GM12878 (cell line): ENCODE data around the gene KCNN1. TPM values are rescaled to one million over a fixed set of nuclear protein-coding genes. Genes with fewer than 3 reads are reported as not detected.

Source experiments
- ATAC-seq: fragments of 200-7000 bp; cut with Tn5 transposase; 3 replicates; pipeline ENCODE4 v1.9.1; 2020; ENCODE audit warnings: mild to moderate bottlenecking, moderate library complexity
- BruUV-seq: library from RNA; stranded (reverse); fragments of 400-500 nt; replicated peaks from 2 replicates; lab custom pipeline; 2021; lab: Mats Ljungman, UMichigan
- CTCF ChIA-PET: fragments of 300-600 bp; sonication (Branson Sonifier 250); formaldehyde crosslinking; extraction: SDS; loops from one replicate; lab custom pipeline; 2021; ENCODE audit warnings: inconsistent platforms; lab: Yijun Ruan, JAX
- POLR2A ChIA-PET: fragments of 350-600 bp; formaldehyde crosslinking; extraction: SDS; loops from one replicate; lab custom pipeline; 2021; ENCODE audit warnings: inconsistent platforms; lab: Charles Lee
- RAD21 ChIA-PET: fragments of 300-600 bp; sonication (Branson Sonifier 250); formaldehyde crosslinking; loops from one replicate; lab custom pipeline; 2023; ENCODE audit warnings: antibody characterized with exemption; ENCODE audit not compliant: unreplicated experiment; lab: Charles Lee
- SMC1A ChIA-PET: fragments of 300-600 bp; sonication (Branson Sonifier 250); formaldehyde crosslinking; loops from one replicate; lab custom pipeline; 2023; ENCODE audit not compliant: unreplicated experiment, uncharacterized antibody; lab: Charles Lee
- DNase-seq: peaks from one replicate; pipeline ENCODE4 v3.0.0-alpha.2; 2011; ENCODE audit warnings: low read depth, low spot score
- FAIRE-seq: peaks from 3 replicates; lab custom pipeline; 2011; peaks lifted over from hg19 to GRCh38; lab: Jason Lieb, UNC
- H2AFZ ChIP-seq: 2 replicates; pipeline ENCODE4 v1.6.0; 2011; ENCODE audit warnings: low read depth, low read length, control low read depth; ENCODE audit not compliant: control insufficient read depth
- H3K27ac ChIP-seq: 2 replicates; pipeline ENCODE4 v1.5.1; 2011; ENCODE audit warnings: control low read depth; ENCODE audit not compliant: control insufficient read depth, insufficient read depth
- H3K27me3 ChIP-seq, 2 experiments: replicated peaks in 1 of 2; 2 replicates each; pipeline versions ENCODE4 v1.6.0 to v1.6.1; 2011; ENCODE audit warnings: low read length in 1 of 2; ENCODE audit not compliant: control insufficient read depth in 2 of 2, insufficient read depth in 2 of 2
- H3K36me3 ChIP-seq, 2 experiments: 2 replicates each; pipeline ENCODE4 v1.5.1; 2011; ENCODE audit warnings: low read length in 1 of 2; ENCODE audit not compliant: control insufficient read depth in 2 of 2, insufficient read depth in 2 of 2
- H3K4me1 ChIP-seq: 2 replicates; pipeline ENCODE4 v1.6.1; 2011; ENCODE audit warnings: mild to moderate bottlenecking, low read length, moderate library complexity, mixed read lengths; ENCODE audit not compliant: control insufficient read depth, insufficient read depth
- H3K4me2 ChIP-seq: 2 replicates; pipeline ENCODE4 v1.6.0; 2011; ENCODE audit warnings: control low read depth; ENCODE audit not compliant: control insufficient read depth, insufficient read depth
- H3K4me3 ChIP-seq: fragments of 200-600 bp; sonication (generic); 2 replicates; pipeline ENCODE4 v1.5.1; 2016
- H3K79me2 ChIP-seq: 2 replicates; pipeline ENCODE4 v1.6.0; 2011; ENCODE audit warnings: low read length; ENCODE audit not compliant: control insufficient read depth, insufficient read depth
- H3K9ac ChIP-seq: 2 replicates; pipeline ENCODE4 v1.8.0; 2011; ENCODE audit warnings: low read length, control low read depth, mixed read lengths; ENCODE audit not compliant: control insufficient read depth, insufficient read depth
- H3K9me3 ChIP-seq: replicated peaks from 3 replicates; pipeline ENCODE4 v1.5.1; 2011; ENCODE audit warnings: mild to moderate bottlenecking, low read length; ENCODE audit not compliant: control insufficient read depth, insufficient read depth
- H4K20me1 ChIP-seq: 2 replicates; pipeline ENCODE4 v1.6.0; 2011; ENCODE audit not compliant: control insufficient read depth, insufficient read depth
- EED ChIP-seq: sonication (generic); IDR thresholded peaks from 2 replicates; pipeline ENCODE4 v1.6.1; 2016; ENCODE audit warnings: antibody characterized with exemption, low read depth
- KLF5 ChIP-seq: fragments of 450-650 bp; IDR thresholded peaks from 2 replicates; pipeline ENCODE4 v1.6.1; 2014; ENCODE audit warnings: mild to moderate bottlenecking; ENCODE audit not compliant: partially characterized antibody
- MEF2B ChIP-seq: fragments of 450-650 bp; IDR thresholded peaks from 2 replicates; pipeline ENCODE4 v1.6.1; 2018; ENCODE audit warnings: mild to moderate bottlenecking, moderate library complexity; ENCODE audit not compliant: partially characterized antibody, poor library complexity, severe bottlenecking
- POLR2AphosphoS2 ChIP-seq: IDR thresholded peaks from 2 replicates; pipeline ENCODE4 v1.6.1; 2011; ENCODE audit warnings: low read depth, mild to moderate bottlenecking, low read length, improper control_type of control experiment, moderate library complexity
- RFX5 ChIP-seq: IDR thresholded peaks from 2 replicates; pipeline ENCODE4 v1.6.1; 2011; ENCODE audit warnings: low read depth, low read length, improper control_type of control experiment
- SIN3A ChIP-seq: IDR thresholded peaks from 2 replicates; pipeline ENCODE4 v1.6.1; 2012; ENCODE audit warnings: low read depth, low read length, improper control_type of control experiment
- ZNF24 ChIP-seq: fragments of 450-650 bp; IDR thresholded peaks from 2 replicates; pipeline ENCODE4 v1.6.1; 2017; ENCODE audit warnings: antibody characterized with exemption, mild to moderate bottlenecking
- WGBS: methylation state at CpG from one replicate; pipeline ENCODE4 v1.1.6; 2016; ENCODE audit warnings: low lambda C conversion rate; ENCODE audit not compliant: insufficient replicate concordance, insufficient coverage; ENCODE audit errors: missing lambda C conversion rate; 5-methylcytosine and 5-hydroxymethylcytosine counted together
- in situ Hi-C: fragments of 300-500 bp; cut with MboI; formaldehyde crosslinking; loops from 9 replicates; pipeline ENCODE4 v1.14.3; 2018; ENCODE audit warnings: mixed read lengths
- intact Hi-C: fragments of 100-400 bp; cut with micrococcal nuclease; formaldehyde crosslinking; loops from one replicate; pipeline ENCODE4 v1.14.2; 2022; ENCODE audit not compliant: unreplicated experiment
- polyA plus RNA-seq, 11 experiments: library from polyadenylated mRNA; depleted of rRNA in 4 of 11; unstranded in 6 of 11; stranded (reverse) in 5 of 11; fragments of >200 nt; fragmentation: Nextera tagmentation in 4 of 11; fragmentation: Illumina TruSeq in 1 of 11; extraction: Ambion mirVana in 4 of 11; extraction: Trizol in 1 of 11; gene quantifications; 1 replicate in 1 of 11; 2 replicates in 10 of 11; pipeline versions ENCODE4 v1.2.1 to v1.2.3, GENCODE V29; 2011 to 2016; ENCODE audit warnings: inconsistent platforms in 2 of 11, missing spikeins in 2 of 11, low read depth in 1 of 11
- total RNA-seq, 4 experiments: library from RNA; depleted of rRNA in 3 of 4; stranded (reverse); fragments of >200 nt in 3 of 4; fragmentation: Illumina TruSeq in 1 of 4; extraction: Trizol in 1 of 4; gene quantifications; 2 replicates each; pipeline versions ENCODE4 v1.2.1 to v1.2.3, GENCODE V29; 2013 to 2021
- TF ChIP-seq, protein P1 (sequence below): fragments of 150-350 bp; IDR thresholded peaks from 2 replicates; pipeline ENCODE4 v1.6.1; 2016; ENCODE audit warnings: low read depth, low read length
- TF ChIP-seq, protein P2 (sequence below): fragments of 450-650 bp; conservative IDR thresholded peaks from 2 replicates; pipeline ENCODE4 v1.6.1; 2017; ENCODE audit warnings: mild to moderate bottlenecking, moderate library complexity

Gene KCNN1
- total and polyA plus RNA-seq, 10 of the 15 experiments (the other 5 are each of a cell fraction or from before 2014, with no cell fraction given): 0.02 to 0.95 (median 0.16) TPM; not detected in 1

DNA sequence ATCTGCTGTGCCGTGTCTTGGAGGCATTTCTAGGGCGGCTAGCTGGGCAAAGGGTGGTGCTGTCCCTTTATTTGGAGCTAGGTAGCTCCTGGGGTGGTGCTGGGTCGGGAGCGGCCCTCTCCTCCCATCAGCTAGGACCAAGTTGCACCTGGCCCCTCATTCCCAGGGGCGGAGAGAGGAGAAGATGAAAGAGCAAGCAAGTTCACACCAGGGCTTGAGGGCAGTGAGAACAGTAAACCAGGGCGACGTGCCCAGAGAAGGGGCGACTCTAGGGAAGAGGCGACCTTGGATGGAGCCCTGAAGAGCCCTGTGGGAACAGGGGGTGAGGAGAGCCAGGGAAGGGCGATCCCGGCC is 17.0 kb upstream of the KCNN1 start:
- in situ Hi-C loops: loop anchor here (10.0 kb wide), 1 partner anchor 45 kb away; no protein-coding TSS in a partner anchor
- no peaks in the 10 kb centered on the region for H3K36me3 ChIP-seq
- H3K4me2 ChIP-seq: peak overlapping the region; percentile 92
- no peak overlapping the region for H3K27ac ChIP-seq
- TF ChIP-seq MEF2B (no peak), POLR2AphosphoS2 (no peak), EED (no peak), SIN3A (no peak), ZNF24 (no peak), KLF5 (no peak), RFX5 (no peak)
- TF ChIP-seq, protein P1, sequence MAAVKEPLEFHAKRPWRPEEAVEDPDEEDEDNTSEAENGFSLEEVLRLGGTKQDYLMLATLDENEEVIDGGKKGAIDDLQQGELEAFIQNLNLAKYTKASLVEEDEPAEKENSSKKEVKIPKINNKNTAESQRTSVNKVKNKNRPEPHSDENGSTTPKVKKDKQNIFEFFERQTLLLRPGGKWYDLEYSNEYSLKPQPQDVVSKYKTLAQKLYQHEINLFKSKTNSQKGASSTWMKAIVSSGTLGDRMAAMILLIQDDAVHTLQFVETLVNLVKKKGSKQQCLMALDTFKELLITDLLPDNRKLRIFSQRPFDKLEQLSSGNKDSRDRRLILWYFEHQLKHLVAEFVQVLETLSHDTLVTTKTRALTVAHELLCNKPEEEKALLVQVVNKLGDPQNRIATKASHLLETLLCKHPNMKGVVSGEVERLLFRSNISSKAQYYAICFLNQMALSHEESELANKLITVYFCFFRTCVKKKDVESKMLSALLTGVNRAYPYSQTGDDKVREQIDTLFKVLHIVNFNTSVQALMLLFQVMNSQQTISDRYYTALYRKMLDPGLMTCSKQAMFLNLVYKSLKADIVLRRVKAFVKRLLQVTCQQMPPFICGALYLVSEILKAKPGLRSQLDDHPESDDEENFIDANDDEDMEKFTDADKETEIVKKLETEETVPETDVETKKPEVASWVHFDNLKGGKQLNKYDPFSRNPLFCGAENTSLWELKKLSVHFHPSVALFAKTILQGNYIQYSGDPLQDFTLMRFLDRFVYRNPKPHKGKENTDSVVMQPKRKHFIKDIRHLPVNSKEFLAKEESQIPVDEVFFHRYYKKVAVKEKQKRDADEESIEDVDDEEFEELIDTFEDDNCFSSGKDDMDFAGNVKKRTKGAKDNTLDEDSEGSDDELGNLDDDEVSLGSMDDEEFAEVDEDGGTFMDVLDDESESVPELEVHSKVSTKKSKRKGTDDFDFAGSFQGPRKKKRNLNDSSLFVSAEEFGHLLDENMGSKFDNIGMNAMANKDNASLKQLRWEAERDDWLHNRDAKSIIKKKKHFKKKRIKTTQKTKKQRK: no peak
- TF ChIP-seq, protein P2, sequence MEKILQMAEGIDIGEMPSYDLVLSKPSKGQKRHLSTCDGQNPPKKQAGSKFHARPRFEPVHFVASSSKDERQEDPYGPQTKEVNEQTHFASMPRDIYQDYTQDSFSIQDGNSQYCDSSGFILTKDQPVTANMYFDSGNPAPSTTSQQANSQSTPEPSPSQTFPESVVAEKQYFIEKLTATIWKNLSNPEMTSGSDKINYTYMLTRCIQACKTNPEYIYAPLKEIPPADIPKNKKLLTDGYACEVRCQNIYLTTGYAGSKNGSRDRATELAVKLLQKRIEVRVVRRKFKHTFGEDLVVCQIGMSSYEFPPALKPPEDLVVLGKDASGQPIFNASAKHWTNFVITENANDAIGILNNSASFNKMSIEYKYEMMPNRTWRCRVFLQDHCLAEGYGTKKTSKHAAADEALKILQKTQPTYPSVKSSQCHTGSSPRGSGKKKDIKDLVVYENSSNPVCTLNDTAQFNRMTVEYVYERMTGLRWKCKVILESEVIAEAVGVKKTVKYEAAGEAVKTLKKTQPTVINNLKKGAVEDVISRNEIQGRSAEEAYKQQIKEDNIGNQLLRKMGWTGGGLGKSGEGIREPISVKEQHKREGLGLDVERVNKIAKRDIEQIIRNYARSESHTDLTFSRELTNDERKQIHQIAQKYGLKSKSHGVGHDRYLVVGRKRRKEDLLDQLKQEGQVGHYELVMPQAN: no peak
- H3K4me3 ChIP-seq: peak overlapping the region; percentile 74; the same call in 1 of the 2 replicates
- no peak for DNase-seq
- ChIA-PET CTCF (interaction anchor here (0.6 to 1.0 kb wide), 4 partner anchors 44 to 786 kb away, joined by 3 to 4 read pairs (median 3); no protein-coding TSS in a partner anchor), POLR2A (no interaction called here), SMC1A (no interaction called here), RAD21 (interaction anchor here (0.6 to 1.9 kb wide), 3 partner anchors 45 to 90 kb away, joined by 4 to 5 read pairs (median 5); partner anchors contain the start of gene RPL18A)
- no TSS peak for BruUV-seq
- no peaks in the 10 kb centered on the region for H3K9me3 ChIP-seq
- H3K79me2 ChIP-seq: no peaks in the 10 kb centered on the region
- no peak for ATAC-seq
- no peak for FAIRE-seq
- WGBS: 27% methylated on average over 11 of the region's 11 CpGs
- peak overlapping the region; percentile 34 for H2AFZ ChIP-seq
- peaks cover 10 to 11% of the 10 kb centered on the region in 2 experiments for H3K27me3 ChIP-seq
- H3K9ac ChIP-seq: peak overlapping the region; percentile 38
- H4K20me1 ChIP-seq: no peaks in the 10 kb centered on the region
- intact Hi-C loops: loop anchor here (5.0 kb wide), 1 partner anchor 222 kb away; the partner anchor contains the start of gene IFI30
- H3K4me1 ChIP-seq: peaks cover 45% of the 10 kb centered on the region
